AML-193 (cell line): ENCODE measurements around the gene TMTC1.

Source experiments
- DNase-seq, 2 experiments: peaks; one replicate each; lab custom pipeline; 2025; lab: John Stamatoyannopoulos, UW

TMTC1 gene

DNA sequence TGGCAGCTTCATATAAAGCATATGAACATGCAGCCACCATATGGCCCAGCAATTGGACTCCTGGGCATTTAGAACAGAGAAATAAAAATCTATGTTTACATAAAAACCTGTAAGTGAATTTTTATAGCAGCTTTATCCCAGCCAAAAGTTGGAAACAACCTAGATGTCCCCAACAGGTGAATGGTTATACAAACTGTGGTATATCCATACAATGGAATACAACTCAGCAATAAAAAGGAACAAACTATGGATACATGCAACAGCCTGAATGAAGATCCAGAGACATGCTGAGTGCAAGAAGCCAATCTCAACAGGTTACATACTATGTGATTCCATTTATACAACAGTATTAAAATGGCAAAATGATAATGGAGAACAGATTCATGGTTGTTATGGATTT, 3.7 kb downstream of the TMTC1 start:
- DNase-seq = no peak

DNA sequence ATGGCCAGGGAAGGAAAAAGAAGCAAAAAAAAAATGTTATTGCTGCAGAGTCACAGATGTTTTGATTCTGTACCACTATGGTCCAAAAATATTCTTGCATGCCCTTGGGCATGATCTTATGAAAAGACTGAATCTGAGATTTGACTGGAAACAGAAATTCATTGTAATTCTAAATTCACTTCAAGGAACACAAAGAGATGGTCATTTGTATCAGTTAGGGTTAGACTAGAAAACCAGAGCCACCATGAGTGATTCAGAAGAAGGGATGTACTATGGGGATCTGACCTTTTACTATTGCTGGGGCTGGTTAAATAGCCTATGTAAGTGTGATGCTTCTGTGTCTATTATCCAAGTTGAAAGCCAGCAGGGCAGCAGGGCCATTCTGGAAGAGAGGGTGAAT, 5.2 kb downstream of the TMTC1 start:
- no peak for DNase-seq

DNA sequence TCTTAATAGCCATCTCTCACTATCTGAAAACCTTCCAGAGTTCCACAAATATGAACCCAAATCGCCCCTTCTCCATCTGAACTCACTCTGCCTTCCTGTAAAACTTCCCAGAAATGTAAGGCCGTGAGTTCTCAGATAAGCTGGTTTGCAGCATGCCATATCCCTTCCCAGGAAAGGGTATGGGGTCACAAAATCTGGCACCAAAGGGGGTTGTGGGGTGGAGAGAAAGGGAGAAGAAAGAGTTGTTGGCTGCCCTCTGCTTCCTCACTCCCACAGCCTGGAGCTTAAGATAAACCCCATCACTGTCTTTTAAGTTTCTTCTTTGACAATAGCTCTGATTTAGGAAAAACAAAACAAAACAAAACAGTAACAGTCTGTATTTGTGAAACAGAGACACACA, 10.7 kb downstream of the TMTC1 start:
- no peak for DNase-seq

DNA sequence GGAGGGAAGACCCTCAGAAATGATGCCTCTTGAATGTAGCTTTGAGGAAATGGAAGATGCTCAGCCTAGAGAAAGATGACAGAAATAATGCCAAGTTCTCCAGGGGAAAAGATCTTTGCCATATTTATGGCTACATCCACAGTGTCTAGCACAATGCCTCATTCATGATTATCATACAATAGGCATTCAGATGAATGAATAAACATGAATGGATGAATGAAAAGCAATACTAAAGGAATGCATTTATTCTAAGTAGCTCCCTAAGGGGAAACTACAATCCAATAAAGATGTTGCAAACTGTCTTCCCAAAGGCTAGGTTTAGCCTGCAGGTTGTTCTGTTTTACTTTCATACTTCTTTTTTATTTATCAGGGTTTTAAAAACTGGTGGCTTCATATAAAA, 12.0 kb downstream of the TMTC1 start:
- no peak for DNase-seq

DNA sequence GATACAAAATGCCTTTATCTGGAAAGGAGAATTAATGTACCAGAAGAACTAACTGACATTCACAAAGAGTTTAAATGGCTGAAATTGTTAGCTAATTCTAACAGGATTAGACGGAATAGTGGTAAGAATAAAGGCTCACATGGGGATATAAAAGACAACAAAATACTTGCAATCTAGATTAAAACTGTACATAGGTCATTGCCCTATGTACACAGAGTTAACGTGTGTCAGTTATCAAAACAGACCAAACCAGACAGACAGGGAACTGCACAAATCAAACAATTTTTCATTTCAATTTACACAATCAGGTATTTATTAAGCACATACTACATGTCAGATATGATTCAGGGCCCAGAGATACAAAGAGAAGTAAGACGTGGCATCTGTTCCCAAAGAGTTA, 12.6 kb downstream of the TMTC1 start:
- no peak for DNase-seq

DNA sequence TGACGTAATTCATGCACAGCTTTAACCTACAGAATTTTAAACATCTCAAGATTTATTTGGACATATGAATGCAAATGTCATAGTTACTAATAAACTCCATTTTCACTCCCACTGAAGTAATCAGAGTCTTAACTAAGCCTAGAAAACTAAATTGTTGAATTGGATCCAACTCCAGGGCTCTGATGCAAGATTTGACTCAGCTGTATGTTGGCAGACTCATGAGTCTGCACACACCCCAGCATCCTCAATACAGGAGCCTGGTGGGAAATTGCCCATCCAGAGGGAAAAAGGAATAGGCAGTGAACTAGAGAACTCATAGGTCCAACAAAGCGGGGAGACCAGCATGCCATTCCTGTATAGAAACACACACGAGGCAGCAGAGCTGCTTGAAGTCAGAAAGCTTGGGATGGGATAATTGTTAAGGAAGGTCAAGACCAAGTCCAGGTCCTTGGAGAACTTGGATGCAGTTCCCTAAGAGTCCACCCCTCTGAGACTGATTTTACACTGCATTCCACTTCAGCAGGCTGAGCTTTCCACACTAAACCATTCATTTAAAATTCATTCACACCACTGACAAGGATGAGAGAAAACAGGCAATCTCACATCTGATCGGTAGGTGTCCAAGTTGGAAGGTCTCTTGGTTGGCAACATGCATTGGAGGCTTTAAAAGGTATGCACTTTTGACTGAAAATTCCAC, 14.4 kb downstream of the TMTC1 start:
- DNase-seq = no peak

DNA sequence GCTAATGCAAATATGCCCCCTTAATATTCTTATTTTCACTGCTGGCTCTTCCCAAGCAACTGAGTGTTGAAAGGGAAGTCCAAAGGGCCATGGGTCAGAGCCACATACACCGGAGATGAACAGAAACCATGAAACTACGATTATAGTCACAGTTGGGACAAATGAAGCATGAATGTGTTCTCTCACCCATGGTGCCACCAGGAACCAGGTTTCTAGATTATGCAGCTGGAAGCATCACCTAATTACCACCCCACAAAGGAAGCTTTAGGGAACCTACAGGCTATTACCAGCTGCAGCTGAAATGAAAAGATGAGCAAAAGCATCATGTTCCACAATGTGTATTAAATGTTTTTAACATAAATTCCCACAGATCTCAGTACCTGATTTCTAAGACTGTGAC, 15.4 kb downstream of the TMTC1 start:
- no peak for DNase-seq

DNA sequence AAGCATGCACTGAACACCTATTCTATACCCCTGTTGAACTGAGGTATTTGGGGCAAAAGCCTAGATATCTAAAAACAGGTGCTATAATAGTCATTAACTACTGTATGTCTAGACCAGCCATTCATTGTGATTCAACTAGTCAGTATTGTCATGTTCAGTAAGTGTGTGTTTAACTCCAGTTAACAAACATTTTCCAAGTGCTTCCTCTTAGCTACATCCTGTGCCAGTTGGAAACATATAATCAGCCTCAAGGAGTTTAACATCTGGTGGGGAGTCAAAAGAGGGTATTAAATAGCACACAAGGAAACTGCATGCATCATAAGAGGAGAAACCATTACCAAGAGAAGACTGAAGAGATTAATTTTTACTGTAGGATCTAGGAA, 20.4 kb downstream of the TMTC1 start:
- no peak for DNase-seq

DNA sequence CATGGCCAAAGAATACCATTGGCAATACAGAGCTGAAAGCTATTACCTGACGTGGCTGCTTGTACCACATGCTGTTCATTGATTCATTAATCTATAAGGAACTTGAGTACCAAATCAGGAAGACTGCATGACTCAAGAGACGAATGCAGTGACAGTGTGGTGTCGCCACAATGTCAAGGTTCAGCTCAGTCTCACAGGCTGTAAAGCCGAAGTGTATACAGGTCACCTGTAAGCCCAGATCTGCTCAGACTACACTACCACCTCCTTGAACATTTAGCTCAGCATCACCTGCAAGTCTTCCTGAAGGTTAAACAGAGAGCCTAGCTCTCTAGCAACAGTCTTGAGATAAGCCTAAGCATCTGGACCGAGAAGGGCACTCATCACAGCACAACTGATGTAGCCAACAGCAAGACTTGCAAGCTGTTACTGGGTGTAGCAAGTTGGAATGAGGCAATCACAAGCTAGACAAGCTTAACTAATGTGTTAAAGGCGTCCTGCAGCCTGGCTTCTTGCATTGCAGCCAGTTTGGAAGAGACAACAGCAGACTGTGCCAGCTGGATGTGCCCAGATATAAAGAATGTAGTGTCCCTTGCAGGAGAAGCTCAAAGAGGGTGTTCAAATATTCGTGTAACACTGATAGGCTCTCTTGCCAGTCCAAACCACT, 21.0 kb downstream of the TMTC1 start:
- DNase-seq = no peak

DNA sequence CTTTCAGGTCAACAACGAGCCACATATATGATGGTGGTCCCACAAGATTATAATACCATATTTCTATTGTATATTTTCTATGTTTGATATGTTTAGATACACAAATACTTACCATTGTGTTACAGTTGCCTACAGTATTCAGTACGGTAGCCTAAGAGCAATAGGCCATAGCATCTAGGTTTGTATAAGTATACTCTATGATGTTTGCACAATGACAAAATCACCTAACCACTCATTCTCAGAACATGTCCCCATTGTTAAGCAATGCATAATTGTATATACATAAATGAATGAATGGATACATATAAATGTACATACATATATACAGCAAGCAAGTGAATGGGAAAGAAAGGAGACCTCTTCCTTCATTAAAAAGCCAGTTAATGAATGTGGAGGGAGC, 23.8 kb downstream of the TMTC1 start:
- no peak for DNase-seq

DNA sequence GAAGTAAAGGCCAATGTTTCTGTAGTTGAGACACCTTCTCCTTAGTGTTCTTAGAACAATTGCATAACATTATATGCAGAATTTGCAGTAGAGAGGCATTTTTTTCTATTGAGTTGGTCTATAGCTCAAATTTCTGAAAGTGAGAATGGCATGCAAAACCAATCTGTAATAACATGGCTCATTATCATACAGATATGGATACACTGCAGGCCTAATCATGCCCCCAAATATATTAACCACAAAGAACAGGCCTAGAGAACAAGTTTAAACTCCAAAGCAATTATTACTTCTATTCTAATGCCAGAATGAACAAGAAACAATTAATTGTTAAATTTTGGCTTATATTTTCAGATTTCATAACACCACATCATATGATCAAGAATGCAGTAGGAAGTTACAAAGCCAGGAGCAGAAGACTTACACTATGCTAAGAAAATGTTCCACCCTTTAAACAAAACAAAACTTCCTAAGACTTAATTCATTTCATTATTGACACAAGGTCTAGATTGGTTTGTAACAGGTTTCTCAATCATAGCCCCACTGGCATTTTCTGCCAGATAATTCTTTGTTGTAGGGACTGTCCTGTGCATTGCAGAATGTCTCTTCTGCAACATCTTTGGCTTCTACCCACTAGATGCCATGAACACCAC, 26.9 kb downstream of the TMTC1 start:
- no peak for DNase-seq

DNA sequence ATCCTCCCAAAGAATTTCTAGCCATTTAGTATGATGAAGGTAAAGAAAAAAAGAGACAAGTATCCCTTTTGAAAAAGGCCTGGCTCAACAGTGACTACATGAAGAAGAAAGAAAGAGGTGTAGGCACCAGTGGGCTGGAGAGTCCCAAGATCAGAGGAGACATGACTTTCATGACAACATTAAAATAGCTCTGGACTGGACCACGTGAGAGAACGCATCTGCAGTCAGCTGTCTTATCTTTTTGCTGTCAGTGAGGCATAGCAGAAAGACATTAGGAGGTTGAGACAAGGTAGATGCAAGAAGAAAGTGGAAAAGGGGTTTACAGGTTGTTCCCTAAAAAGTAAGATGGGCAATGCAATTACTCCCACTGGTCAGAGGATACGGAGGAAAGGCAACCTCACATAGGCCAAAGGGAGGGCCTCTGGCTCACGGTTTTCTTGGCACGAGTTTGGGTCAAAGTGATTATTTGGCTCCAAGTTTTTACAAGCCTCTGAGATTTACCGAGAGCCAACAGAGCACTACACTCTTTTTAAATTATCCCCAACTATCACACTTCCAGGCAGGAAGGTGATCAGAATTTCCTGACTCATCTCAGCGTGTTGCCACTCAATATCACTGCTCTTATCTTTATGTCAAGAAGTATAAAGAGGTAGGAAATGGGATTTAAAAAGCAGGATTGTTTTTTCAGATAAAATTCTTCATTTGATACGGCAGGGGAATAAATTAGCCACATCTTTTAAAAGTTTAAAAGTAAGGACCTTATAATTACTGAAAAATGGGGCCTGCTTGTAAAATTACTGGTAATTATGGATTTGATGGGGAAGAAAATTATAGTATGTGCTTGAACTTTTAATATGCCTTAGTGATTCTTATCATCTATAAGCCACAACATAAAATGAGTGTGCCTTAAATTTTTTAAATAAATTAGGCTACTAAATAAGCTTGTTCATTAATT, 29.2 kb downstream of the TMTC1 start:
- DNase-seq = no peak

DNA sequence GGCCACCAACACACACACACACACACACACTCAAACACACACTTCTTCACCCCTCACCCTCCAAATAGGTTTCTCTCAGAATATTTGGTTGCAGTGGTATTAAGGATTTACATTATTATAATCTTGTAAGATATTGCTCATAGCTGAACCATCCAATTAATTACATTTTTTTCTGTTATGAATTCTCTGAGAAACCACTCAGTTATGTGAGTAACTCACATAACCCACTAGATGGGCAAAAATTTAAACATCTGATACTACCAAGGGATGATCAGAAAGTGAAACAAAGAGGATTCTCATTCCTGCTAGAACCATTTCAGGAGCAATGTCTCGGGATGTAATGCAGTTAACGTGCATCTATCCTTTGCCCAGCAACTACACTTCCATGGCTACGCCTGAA, 31.6 kb downstream of the TMTC1 start:
- no peak for DNase-seq

DNA sequence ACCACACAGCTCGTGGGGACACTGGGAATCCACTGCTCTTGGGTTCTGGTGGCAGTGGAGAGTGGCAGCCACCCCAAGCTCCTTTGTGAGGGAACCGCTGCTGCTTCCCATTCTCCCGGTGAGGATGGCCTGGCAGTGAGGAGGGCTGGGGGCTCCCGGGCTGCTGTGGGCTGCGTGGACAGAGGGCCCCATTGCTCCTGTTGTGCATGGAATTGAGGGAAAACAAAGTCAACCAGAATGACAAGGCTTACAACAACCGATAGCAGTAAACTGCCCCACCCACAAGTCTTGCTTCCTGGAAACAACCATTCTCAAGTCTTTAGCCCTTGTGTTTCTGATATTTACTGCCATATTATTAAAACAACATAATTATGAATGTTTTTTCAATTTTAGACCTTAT, 32.1 kb downstream of the TMTC1 start:
- DNase-seq = no peak

DNA sequence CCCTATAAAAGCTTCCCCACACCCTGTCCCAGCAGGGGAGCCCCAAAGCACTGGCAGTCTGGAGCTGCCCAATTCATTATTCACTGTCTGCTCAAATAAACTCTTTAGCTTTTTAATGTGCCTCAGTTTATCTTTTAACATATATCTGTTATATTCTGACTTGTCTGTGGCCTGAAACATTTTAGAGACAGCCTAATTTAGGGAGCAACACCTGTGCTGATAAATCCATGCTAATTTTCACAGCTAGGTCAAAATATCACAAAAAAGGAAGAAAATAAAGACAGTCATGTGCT, 32.9 kb downstream of the TMTC1 start:
- no peak for DNase-seq

DNA sequence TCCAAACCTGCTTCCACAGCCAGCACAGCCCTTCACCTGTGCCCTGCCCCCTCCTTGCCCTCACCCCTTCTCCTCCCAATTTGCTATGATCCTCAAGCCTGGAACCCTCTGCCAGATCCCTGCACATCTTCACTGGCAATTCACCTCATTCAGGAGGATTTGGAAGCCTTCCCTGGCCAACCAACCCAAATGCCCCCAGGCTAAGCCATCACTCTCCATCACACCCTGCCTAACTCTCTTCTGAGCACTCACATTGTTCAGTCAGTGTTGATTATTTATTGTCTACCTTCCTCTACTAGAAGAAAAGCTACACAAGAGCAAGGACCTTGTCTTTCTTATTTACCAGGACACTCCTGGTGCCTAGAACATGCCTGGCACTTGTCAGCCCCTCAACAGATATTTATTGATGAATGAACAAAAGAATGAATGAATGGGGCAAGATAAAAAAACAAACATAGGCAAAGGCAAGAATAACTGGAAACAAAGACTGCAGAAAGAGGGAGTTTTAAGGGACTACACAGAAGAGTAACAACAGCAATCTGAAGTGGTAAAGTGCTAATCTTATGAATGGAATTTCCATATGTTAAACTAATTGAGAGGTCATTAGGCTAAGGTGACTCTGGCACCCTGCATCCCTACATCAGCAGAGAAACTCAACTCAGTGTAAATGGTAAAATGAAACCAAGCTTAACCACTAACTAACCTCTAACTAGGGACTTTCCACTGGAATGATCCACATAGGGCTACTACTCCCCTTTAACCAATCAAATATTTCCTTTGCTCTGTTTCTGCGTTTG, 33.4 kb downstream of the TMTC1 start:
- no peak for DNase-seq

DNA sequence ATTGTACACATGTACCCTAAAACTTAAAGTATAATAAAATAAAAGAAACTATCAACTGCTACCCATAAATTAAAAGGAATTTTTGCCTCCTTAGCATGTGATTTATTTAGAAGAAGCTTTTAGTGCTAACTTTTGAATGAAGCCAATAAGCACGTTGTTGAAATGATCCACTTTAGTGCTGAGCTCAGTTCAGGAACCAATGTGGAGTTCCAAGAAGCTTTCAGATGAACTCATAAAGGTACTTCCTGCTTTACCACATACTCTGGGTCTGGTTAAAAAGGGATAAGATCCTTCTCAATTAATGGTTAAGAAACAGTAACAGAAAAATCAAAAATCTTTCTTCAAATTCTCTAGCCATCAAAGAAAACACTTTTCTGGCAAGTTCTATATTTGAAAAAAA, 39.4 kb downstream of the TMTC1 start:
- DNase-seq = no peak

DNA sequence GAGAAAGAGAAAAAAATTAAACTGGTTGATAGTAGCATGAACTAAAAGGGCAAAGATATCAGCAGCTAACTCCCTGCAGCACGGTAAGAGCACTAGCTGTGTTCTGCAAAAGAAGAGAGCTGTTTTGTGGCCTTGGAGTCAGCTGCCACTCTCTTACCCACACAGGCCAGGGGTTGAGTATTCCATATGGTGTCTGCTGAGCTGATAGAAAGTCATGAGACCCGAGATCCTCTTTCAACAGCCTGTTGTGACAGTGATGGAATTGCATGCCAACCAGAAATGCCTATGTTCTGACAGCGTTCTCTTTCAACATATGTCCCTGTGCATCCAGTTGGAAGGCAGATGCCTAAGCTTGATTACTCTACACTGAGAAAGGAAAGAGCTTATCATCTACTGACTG, 39.9 kb downstream of the TMTC1 start:
- DNase-seq = no peak

DNA sequence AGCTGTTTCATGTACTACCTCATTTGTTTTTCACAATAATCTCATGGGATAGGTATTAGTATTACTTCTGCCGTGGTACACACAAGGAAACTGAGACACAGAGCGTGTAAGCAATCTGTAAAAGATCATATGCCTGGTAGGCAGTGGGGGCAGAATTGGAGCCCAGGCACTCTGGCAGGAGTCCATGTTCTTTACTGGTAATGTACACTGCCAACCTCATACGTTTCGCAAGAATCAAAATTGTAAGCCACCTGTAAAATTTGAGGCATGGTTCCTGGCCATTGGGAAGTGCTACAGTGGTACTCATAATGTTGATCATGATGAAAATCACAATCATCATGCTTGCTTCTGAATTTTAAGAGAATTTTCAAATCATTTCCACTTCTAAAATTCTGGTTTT, 40.7 kb downstream of the TMTC1 start:
- no peak for DNase-seq

DNA sequence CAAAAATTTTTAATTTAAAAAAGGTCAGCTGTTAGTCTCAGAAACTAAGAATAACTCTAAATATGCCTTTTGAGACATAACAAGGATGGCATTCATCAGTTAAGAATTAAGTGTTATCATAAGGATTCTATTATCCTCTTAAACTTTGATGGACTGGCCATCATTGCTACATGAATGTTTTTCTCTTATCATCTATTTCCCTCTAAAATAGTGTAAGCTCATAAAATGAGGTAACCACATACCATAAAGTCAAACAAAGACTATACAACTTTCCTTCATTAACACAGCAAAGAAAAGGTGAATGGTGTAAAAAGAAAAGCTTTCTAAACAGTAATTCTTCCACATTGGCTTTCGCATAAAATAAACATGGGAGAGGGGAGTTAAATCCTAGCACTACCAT, 41.1 kb downstream of the TMTC1 start:
- no peak for DNase-seq

DNA sequence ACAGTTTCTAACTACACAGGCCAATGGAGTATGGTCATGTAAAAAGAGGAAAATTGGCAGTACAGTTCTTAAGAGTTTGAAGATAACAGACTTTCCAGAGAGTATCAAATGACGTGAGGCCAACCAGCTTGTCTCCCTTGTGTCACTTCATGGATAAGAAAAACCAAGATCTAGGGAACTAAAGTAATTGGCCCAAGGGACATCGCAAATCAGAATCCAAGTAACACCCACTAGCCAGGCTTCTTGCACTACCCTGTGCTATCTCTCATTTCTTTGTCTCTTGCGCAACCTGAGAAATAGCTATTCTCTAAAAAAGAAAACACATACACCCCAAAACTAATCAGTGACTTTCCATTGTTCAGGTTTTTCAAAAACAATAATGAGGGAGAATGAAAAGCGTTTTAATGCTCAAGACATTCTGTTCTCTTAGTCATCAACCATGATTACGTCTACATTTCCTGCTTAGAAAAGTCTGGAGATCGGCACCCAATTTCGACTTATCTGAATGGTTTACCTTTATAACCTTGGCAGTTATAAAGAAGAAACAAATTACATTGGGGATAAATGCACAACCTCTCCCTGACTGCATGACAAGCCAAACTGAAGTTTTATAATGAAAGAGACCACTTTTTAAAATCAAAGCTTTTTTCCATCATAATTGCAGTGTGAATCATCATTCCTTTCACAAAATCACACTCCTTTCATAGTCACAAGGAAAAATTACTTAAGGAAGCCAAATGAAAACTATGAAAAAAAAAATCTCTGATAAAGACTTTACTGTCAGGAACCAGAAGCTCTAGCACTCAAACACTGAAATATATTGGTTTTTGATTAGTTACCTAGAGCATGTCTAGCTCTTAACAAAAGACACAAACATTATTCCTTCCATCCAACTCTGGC, 42.1 kb downstream of the TMTC1 start:
- no peak for DNase-seq
